ENCODE data around the gene SFPQ. TPM values are rescaled to one million over a fixed set of nuclear protein-coding genes. Genes with fewer than 3 reads are reported as not detected.
"Not testable (repeated sequence)": the region's sequence is repeated elsewhere in the genome, so short reads cannot be mapped to it uniquely, and the experiment has no call there.

SFPQ gene
- 231 and 241 TPM in 2 replicates for total RNA-seq
- long read RNA-seq, transcript SFPQ-205 (3 exons, 2,835 nt), result major isoform, 7 of 53 reads
- long read RNA-seq, partial matches to known transcripts, result 38 of 53 reads
- long read RNA-seq, other reads (novel, unspliced or antisense), result 7 of 53 reads

- peaks cover 38% of the 10 kb centered on the region for H3K36me3 Mint-ChIP-seq (ENCODE audit: unreplicated experiment)
- peak within 1 kb of the TSS; percentile 95 for H3K27ac Mint-ChIP-seq (ENCODE audit: unreplicated experiment)
- H3K4me3 Mint-ChIP-seq (ENCODE audit: unreplicated experiment), result peak within 1 kb of the TSS; percentile 87
- DNase-seq (ENCODE audit: extremely low spot score, unreplicated experiment), result peak; percentile 98
- no peak for TF ChIP-seq CTCF (IDR thresholded peaks at IDR 0.05)
- no peaks in the 10 kb centered on the region for H3K9me3 Mint-ChIP-seq (ENCODE audit: unreplicated experiment)
- peaks cover 37% of the 10 kb centered on the region for H3K4me1 Mint-ChIP-seq (ENCODE audit: unreplicated experiment)
- no peaks in the 10 kb centered on the region for H3K27me3 Mint-ChIP-seq (ENCODE audit: unreplicated experiment)
Measured at GRCh38 chr1:35192853-35193664, at the start of gene SFPQ. TSS of gene SFPQ (minus strand) at chr1:35193145. CDS start at chr1:35193049, 96 bp downstream.

- H3K27ac Mint-ChIP-seq (ENCODE audit: unreplicated experiment); H3K9me3 Mint-ChIP-seq (ENCODE audit: unreplicated experiment); H3K36me3 Mint-ChIP-seq (ENCODE audit: unreplicated experiment); H3K27me3 Mint-ChIP-seq (ENCODE audit: unreplicated experiment); DNase-seq (ENCODE audit: extremely low spot score, unreplicated experiment); H3K4me3 Mint-ChIP-seq (ENCODE audit: unreplicated experiment); H3K4me1 Mint-ChIP-seq (ENCODE audit: unreplicated experiment): not testable (repeated sequence)
Measured at GRCh38 chr1:35236772-35237171, 43.8 kb upstream of the SFPQ start.

GRCh38 chr1:35231287-35231686 is 38.3 kb upstream of the SFPQ start:
- no peaks in the 10 kb centered on the region for H3K4me1 Mint-ChIP-seq (ENCODE audit: unreplicated experiment)
- H3K36me3 Mint-ChIP-seq (ENCODE audit: unreplicated experiment), result no peaks in the 10 kb centered on the region
- DNase-seq (ENCODE audit: extremely low spot score, unreplicated experiment), result no peak
- no peak for TF ChIP-seq CTCF (IDR thresholded peaks at IDR 0.05)
- H3K27ac Mint-ChIP-seq (ENCODE audit: unreplicated experiment), result no peak overlapping the region
- H3K9me3 Mint-ChIP-seq (ENCODE audit: unreplicated experiment), result no peaks in the 10 kb centered on the region
- H3K4me3 Mint-ChIP-seq (ENCODE audit: unreplicated experiment), result no peak overlapping the region
- H3K27me3 Mint-ChIP-seq (ENCODE audit: unreplicated experiment), result peaks cover 21% of the 10 kb centered on the region

GRCh38 chr1:35229587-35230360 is 36.8 kb upstream of the SFPQ start:
- TF ChIP-seq CTCF (IDR thresholded peaks at IDR 0.05), result no peak
- Mint-ChIP-seq H3K4me3 (ENCODE audit: unreplicated experiment) (no peak overlapping the region), H3K4me1 (ENCODE audit: unreplicated experiment) (no peaks in the 10 kb centered on the region), H3K36me3 (ENCODE audit: unreplicated experiment) (no peaks in the 10 kb centered on the region), H3K27me3 (ENCODE audit: unreplicated experiment) (peaks cover 21% of the 10 kb centered on the region), H3K9me3 (ENCODE audit: unreplicated experiment) (no peaks in the 10 kb centered on the region), H3K27ac (ENCODE audit: unreplicated experiment) (no peak overlapping the region)
- DNase-seq (ENCODE audit: extremely low spot score, unreplicated experiment), result no peak

- Mint-ChIP-seq H3K36me3 (ENCODE audit: unreplicated experiment) (no peaks in the 10 kb centered on the region), H3K4me1 (ENCODE audit: unreplicated experiment) (peaks cover 8% of the 10 kb centered on the region), H3K9me3 (ENCODE audit: unreplicated experiment) (no peaks in the 10 kb centered on the region), H3K27ac (ENCODE audit: unreplicated experiment) (no peak overlapping the region), H3K4me3 (ENCODE audit: unreplicated experiment) (no peak overlapping the region), H3K27me3 (ENCODE audit: unreplicated experiment) (peaks cover 21% of the 10 kb centered on the region)
- no peak for TF ChIP-seq CTCF (IDR thresholded peaks at IDR 0.05)
- no peak for DNase-seq (ENCODE audit: extremely low spot score, unreplicated experiment)
Measured at GRCh38 chr1:35226546-35226945, 33.6 kb upstream of the SFPQ start.
